Measurements from ENCODE around the gene IL1A. TPM values are rescaled to one million over a fixed set of nuclear protein-coding genes. Genes with fewer than 3 reads are reported as not detected.

Gene IL1A
- polyA plus RNA-seq, 4 donors = 0.06 to 0.24 TPM; not detected in 2

DNA sequence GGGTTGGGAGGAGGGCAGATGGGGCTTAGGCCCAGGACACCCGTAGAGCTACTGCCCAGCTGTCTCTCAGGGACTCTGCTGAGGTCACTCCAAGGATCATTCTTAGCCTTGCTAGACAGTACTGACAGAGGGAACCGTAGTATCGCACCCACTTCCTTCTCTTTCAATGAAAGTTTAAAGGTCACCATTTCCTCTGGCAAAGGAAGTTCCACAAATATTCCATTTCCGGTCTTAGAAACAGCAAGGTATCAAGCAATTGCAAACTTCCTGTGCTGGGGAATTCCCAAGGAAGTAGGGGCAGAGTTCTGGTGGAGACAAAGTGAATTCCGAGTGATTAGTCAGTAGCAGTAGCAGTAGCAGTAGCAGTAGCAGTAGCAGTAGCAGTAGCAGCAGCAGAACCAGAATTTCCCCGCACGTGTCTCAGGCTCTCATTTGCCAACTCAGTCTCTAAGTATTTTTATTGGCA lies 27.6 kb upstream of the IL1A start:
- Histone ChIP-seq H3K36me3 (ENCODE audit: control insufficient read depth in 3 of 3, insufficient read depth in 2 of 3, low read depth in 1 of 3, low read length in 3 of 3) (no peaks in the 10 kb centered on the region), H3K27me3 (ENCODE audit: control insufficient read depth in 3 of 3, insufficient read depth in 3 of 3, low read length in 3 of 3) (no peaks in the 10 kb centered on the region), H3K9me3 (ENCODE audit: control insufficient read depth in 2 of 2, insufficient read depth in 1 of 2, low read depth in 1 of 2, low read length in 1 of 2) (peaks cover 0 to 5% of the 10 kb centered on the region in 2 donors), H3K27ac (ENCODE audit: low read depth in 1 of 3, low read length in 2 of 3) (peak overlapping the region in 2 of 3 donors; percentile 16 to 58), H3K4me3 (ENCODE audit: low read depth in 1 of 3, low read length in 3 of 3) (no peak overlapping the region), H3K4me1 (ENCODE audit: control insufficient read depth in 3 of 3, insufficient read depth in 2 of 3, low read depth in 1 of 3, low read length in 2 of 3) (peaks cover 0 to 8% (median 5%) of the 10 kb centered on the region in 3 donors)
- peak; percentile 37 to 70 for DNase-seq
- WGBS, 3 donors = 36 to 44% (median 36%) methylated on average over 7 of the region's 7 CpGs
- no peak for FAIRE-seq

DNA sequence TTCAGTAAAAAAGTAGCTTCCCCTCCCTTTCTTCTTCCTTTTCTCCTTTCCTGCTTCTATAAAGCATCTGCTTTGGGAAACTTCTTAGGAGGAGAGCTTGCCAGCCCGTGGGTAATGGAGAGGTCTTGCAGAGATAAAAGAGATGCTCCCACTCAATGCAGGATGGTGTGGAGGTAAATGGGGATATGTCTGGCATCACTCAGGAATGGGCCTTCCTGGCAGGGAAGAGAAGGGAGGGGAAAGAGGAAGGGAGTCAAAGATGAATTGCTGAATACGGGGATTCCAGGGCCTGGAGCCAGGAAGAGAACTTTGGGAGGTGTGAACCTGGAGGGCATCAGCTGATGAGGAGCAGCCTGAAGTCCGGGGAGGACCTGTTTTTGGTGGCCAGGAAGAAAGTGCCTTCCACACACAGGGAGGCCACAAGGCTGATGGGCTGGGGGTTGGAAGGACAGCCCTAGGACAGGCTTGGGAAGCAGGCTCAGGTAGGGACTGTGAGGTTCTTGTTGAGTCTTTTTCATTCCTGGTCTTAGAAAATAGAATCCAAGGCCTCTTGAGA lies 27.1 kb upstream of the IL1A start:
- DNase-seq (no peak), FAIRE-seq (no peak)
- H3K27ac ChIP-seq (ENCODE audit: low read depth in 1 of 3, low read length in 2 of 3) = peak overlapping the region in 1 of 3 donors; percentile 58
- H3K36me3 ChIP-seq (ENCODE audit: control insufficient read depth in 3 of 3, insufficient read depth in 2 of 3, low read depth in 1 of 3, low read length in 3 of 3) = no peaks in the 10 kb centered on the region
- H3K27me3 ChIP-seq (ENCODE audit: control insufficient read depth in 3 of 3, insufficient read depth in 3 of 3, low read length in 3 of 3) = no peaks in the 10 kb centered on the region
- H3K4me3 ChIP-seq (ENCODE audit: low read depth in 1 of 3, low read length in 3 of 3) = no peak overlapping the region
- H3K4me1 ChIP-seq (ENCODE audit: control insufficient read depth in 3 of 3, insufficient read depth in 2 of 3, low read depth in 1 of 3, low read length in 2 of 3) = peaks cover 0 to 8% (median 5%) of the 10 kb centered on the region in 3 donors
- peaks cover 0 to 5% of the 10 kb centered on the region in 2 donors for H3K9me3 ChIP-seq (ENCODE audit: control insufficient read depth in 2 of 2, insufficient read depth in 1 of 2, low read depth in 1 of 2, low read length in 1 of 2)
- 85 to 93% (median 92%) methylated on average over 3 of the region's 3 CpGs for WGBS, 3 donors

DNA sequence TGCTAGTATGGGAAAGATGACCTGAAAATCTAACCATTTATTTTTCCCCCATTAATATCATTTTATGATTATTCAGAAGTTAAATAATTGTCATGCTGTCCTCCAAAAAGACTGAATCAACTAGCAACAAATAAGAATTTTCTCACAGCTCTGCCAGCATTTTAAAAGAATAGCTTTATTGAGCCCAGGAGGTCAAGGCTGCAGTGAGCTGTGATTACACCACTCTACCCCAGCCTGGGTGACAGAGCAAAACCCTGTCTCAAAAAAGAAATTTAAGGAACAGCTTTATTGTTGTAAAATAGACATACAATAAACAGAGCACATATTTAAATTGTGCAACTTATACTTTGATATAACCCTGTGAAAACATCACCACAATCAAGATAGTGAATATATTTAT lies 24.8 kb upstream of the IL1A start:
- H3K27ac ChIP-seq (ENCODE audit: low read depth in 1 of 3, low read length in 2 of 3) = no peak overlapping the region
- FAIRE-seq = no peak
- H3K27me3 ChIP-seq (ENCODE audit: control insufficient read depth in 3 of 3, insufficient read depth in 3 of 3, low read length in 3 of 3) = no peaks in the 10 kb centered on the region
- no peak overlapping the region for H3K4me3 ChIP-seq (ENCODE audit: low read depth in 1 of 3, low read length in 3 of 3)
- no peaks in the 10 kb centered on the region for H3K36me3 ChIP-seq (ENCODE audit: control insufficient read depth in 3 of 3, insufficient read depth in 2 of 3, low read depth in 1 of 3, low read length in 3 of 3)
- H3K4me1 ChIP-seq (ENCODE audit: control insufficient read depth in 3 of 3, insufficient read depth in 2 of 3, low read depth in 1 of 3, low read length in 2 of 3) = peaks cover 0 to 8% (median 5%) of the 10 kb centered on the region in 3 donors
- DNase-seq = no peak
- H3K9me3 ChIP-seq (ENCODE audit: control insufficient read depth in 2 of 2, insufficient read depth in 1 of 2, low read depth in 1 of 2, low read length in 1 of 2) = peaks cover 0 to 5% of the 10 kb centered on the region in 2 donors

DNA sequence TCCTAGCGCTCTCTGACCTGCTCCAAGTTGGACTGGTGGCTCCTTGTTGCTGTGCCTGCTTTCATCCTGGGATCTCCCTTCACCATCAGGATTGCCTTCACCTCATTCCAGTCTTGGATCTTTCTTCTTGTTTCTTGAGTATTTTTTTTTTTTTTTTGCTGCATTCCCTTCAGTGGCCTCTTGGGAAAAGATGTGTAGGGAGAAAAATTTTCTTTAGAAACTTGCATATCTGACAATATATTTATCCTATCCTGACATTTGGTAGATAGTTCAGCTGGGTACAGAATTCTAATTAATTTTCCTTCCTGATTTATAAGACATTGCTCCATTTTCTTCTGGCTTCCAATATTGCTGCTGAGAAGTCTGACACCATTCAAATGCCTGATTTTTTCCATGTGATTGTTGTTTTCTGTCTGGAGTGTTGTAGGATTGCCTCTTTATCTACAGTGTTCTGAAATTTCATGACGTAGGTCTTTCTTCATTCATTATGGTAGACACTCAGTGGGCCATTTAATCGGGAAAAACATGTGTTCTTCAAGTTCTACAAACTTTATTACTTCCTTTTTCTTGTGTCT lies 23.0 kb upstream of the IL1A start:
- H3K36me3 ChIP-seq (ENCODE audit: control insufficient read depth in 3 of 3, insufficient read depth in 2 of 3, low read depth in 1 of 3, low read length in 3 of 3) = no peaks in the 10 kb centered on the region
- H3K4me1 ChIP-seq (ENCODE audit: control insufficient read depth in 3 of 3, insufficient read depth in 2 of 3, low read depth in 1 of 3, low read length in 2 of 3) = peaks cover 0 to 5% (median 4%) of the 10 kb centered on the region in 3 donors
- H3K9me3 ChIP-seq (ENCODE audit: control insufficient read depth in 2 of 2, insufficient read depth in 1 of 2, low read depth in 1 of 2, low read length in 1 of 2) = peaks cover 0 to 5% of the 10 kb centered on the region in 2 donors
- no peak for DNase-seq
- H3K27ac ChIP-seq (ENCODE audit: low read depth in 1 of 3, low read length in 2 of 3) = no peak overlapping the region
- H3K4me3 ChIP-seq (ENCODE audit: low read depth in 1 of 3, low read length in 3 of 3) = no peak overlapping the region
- 90 to 97% (median 93%) methylated on average over 3 of the region's 3 CpGs for WGBS, 3 donors
- H3K27me3 ChIP-seq (ENCODE audit: control insufficient read depth in 3 of 3, insufficient read depth in 3 of 3, low read length in 3 of 3) = no peaks in the 10 kb centered on the region
- no peak for FAIRE-seq

DNA sequence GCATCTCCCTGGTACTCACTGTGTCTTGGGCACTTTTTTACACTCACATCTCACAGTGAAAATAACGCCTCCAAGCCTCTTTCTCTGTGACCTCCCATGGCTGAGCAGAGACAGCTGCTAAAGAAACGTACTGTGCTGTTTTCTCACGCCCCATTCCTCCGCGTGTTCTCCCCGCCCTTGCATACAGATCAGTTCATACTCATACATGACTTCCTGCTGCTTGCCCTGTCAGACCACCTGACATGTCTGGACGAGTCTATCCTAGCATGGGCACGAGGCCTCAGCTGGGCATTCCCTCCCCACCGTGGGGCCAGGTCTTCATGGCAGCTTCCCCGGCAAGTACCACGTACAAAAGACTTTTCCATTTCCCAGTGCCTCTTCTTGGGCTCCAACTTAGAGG lies 21.2 kb upstream of the IL1A start:
- FAIRE-seq (no peak), DNase-seq (no peak)
- Histone ChIP-seq H3K4me3 (ENCODE audit: low read depth in 1 of 3, low read length in 3 of 3) (no peak overlapping the region), H3K9me3 (ENCODE audit: control insufficient read depth in 2 of 2, insufficient read depth in 1 of 2, low read depth in 1 of 2, low read length in 1 of 2) (no peaks in the 10 kb centered on the region), H3K27ac (ENCODE audit: low read depth in 1 of 3, low read length in 2 of 3) (no peak overlapping the region), H3K36me3 (ENCODE audit: control insufficient read depth in 3 of 3, insufficient read depth in 2 of 3, low read depth in 1 of 3, low read length in 3 of 3) (no peaks in the 10 kb centered on the region), H3K27me3 (ENCODE audit: control insufficient read depth in 3 of 3, insufficient read depth in 3 of 3, low read length in 3 of 3) (no peaks in the 10 kb centered on the region), H3K4me1 (ENCODE audit: control insufficient read depth in 3 of 3, insufficient read depth in 2 of 3, low read depth in 1 of 3, low read length in 2 of 3) (peaks cover 0 to 2% (median 0%) of the 10 kb centered on the region in 3 donors)
- WGBS, 3 donors = 83 to 93% (median 87%) methylated on average over 11 of the region's 11 CpGs

DNA sequence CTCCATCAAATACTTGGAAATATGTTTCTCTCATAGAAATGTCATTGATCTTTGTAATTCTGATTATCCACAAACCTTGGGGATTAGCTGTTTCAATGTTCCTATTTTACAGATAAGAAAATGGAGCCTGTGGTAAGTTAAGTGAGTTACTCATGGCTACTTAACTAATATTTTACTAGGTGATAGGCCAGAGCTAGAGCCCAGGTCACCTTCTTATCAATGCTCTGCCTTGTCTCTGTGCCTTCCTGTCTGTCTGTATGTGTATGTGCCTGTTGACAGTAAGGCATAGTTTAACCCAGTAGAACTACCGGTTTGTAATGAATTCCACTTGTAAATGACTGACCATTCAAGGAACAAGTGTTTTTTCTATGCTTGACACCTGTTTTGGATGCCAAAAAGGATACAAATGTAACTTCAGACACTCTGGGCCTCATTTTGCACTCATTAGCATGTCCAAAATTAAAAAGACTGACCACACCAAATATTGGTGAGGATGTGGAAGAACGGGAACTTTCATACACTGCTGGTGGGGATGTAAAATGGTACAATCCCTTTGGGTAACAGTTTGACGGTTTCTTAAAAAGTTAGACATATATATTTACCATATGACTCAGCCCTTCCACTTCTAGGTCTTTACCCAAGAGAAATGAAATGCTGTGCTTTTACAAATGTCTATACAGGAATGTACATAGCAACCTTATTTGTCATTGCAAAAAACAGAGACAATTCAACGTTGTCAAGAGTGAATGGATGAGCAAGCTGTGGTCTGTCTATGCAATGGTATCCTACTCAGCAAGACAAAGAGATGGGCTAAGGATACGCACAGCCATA lies 19.6 kb upstream of the IL1A start:
- no peaks in the 10 kb centered on the region for H3K36me3 ChIP-seq (ENCODE audit: control insufficient read depth in 3 of 3, insufficient read depth in 2 of 3, low read depth in 1 of 3, low read length in 3 of 3)
- H3K4me1 ChIP-seq (ENCODE audit: control insufficient read depth in 3 of 3, insufficient read depth in 2 of 3, low read depth in 1 of 3, low read length in 2 of 3) = peaks cover 0 to 2% (median 0%) of the 10 kb centered on the region in 3 donors
- DNase-seq = peak in 1 of 2 donors; percentile 9
- H3K9me3 ChIP-seq (ENCODE audit: control insufficient read depth in 2 of 2, insufficient read depth in 1 of 2, low read depth in 1 of 2, low read length in 1 of 2) = peaks cover 0 to 3% of the 10 kb centered on the region in 2 donors
- FAIRE-seq = no peak
- no peak overlapping the region for H3K4me3 ChIP-seq (ENCODE audit: low read depth in 1 of 3, low read length in 3 of 3)
- no peak overlapping the region for H3K27ac ChIP-seq (ENCODE audit: low read depth in 1 of 3, low read length in 2 of 3)
- WGBS, 3 donors = 61 to 73% (median 70%) methylated on average over 5 of the region's 5 CpGs
- H3K27me3 ChIP-seq (ENCODE audit: control insufficient read depth in 3 of 3, insufficient read depth in 3 of 3, low read length in 3 of 3) = no peaks in the 10 kb centered on the region

DNA sequence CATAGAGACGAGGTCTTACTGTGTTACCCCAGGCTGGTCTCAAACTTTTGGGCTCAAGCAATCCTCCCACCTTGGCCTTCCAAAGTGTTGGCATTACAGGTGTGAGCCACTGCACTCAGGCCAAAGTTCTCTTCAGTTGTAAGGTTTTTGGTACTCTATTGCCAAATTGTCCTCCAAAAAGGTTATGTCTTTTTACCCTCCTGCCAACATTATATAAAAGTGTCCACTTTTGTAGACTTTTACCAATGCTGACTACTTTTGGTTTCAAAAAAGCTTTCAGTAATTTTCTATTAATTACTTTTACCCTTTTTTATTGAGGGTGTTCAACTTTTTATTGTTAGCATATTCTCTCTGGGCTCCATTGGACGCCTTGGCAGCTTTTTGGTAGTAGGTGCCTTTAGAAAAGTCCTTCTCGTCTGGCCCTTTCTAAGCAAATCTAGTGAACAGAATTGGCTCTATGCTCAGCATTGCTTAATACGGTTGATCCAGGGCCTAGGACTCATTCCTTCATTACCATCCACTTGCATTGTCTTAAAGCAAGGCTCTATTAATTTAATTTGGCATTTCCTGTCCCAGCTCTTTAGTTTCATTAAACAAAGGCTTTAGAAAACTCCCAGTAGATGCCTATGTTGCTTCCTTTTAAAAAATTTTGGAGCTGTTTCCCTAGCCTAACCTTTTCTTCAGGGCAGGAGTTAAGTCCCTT lies 16.7 kb upstream of the IL1A start:
- peaks cover 0 to 6% of the 10 kb centered on the region in 2 donors for H3K9me3 ChIP-seq (ENCODE audit: control insufficient read depth in 2 of 2, insufficient read depth in 1 of 2, low read depth in 1 of 2, low read length in 1 of 2)
- 80 to 89% (median 87%) methylated on average over 4 of the region's 4 CpGs for WGBS, 3 donors
- no peaks in the 10 kb centered on the region for H3K36me3 ChIP-seq (ENCODE audit: control insufficient read depth in 3 of 3, insufficient read depth in 2 of 3, low read depth in 1 of 3, low read length in 3 of 3)
- H3K4me1 ChIP-seq (ENCODE audit: control insufficient read depth in 3 of 3, insufficient read depth in 2 of 3, low read depth in 1 of 3, low read length in 2 of 3) = peaks cover 0 to 2% (median 0%) of the 10 kb centered on the region in 3 donors
- DNase-seq = no peak
- FAIRE-seq = no peak
- H3K27ac ChIP-seq (ENCODE audit: low read depth in 1 of 3, low read length in 2 of 3) = no peak overlapping the region
- no peak overlapping the region for H3K4me3 ChIP-seq (ENCODE audit: low read depth in 1 of 3, low read length in 3 of 3)
- H3K27me3 ChIP-seq (ENCODE audit: control insufficient read depth in 3 of 3, insufficient read depth in 3 of 3, low read length in 3 of 3) = no peaks in the 10 kb centered on the region

Measured in small intestine (tissue), 7 donors.